Measurements from ENCODE around the gene CRNKL1. TPM values are rescaled to one million over a fixed set of nuclear protein-coding genes. Genes with fewer than 3 reads are reported as not detected.

Gene CRNKL1
- total RNA-seq, 4 donors from 2014 or later, result 23.2 to 34.4 (median 25.3) TPM

DNA sequence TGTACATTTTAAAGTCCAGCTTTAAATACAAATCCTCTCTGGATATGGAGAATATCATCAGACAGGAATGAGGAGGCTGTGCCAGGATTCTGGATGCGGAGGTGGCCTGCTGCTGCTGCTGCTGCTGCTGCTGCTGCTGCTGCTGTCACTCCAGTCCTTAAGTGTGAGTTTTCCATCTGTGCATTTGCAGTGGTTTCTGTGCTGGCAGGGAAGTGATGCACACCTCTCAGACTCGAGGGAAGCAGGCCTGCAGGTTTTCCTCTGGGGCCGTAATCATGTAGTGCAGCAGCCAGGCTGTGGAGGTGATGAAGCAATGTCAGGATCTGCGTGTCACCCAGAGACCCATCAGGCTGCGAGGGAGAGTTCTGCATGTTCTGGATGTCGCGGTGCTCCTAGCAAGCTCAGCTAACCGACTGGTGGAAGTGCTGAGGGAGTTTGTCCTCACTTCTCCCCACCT, 32.1 kb upstream of the CRNKL1 start:
- no peaks in the 10 kb centered on the region for H3K27me3 ChIP-seq
- no peaks in the 10 kb centered on the region for H3K9me3 ChIP-seq
- H3K27ac ChIP-seq (replicated peaks in 1 of 4), result no peak overlapping the region
- peak; percentile 64 for DNase-seq (ENCODE audit: extremely low spot score)
- WGBS, result 47% methylated on average over 8 of the region's 8 CpGs
- H3K4me1 ChIP-seq, result peaks cover 0 to 9% (median 4%) of the 10 kb centered on the region in 4 donors
- H3K36me3 ChIP-seq, result no peaks in the 10 kb centered on the region
- TF ChIP-seq POLR2AphosphoS5 (IDR thresholded peaks at IDR 0.05) (no peak), POLR2A (IDR thresholded peaks at IDR 0.05; ENCODE audit: low read depth) (no peak)
- TF ChIP-seq, protein P1, sequence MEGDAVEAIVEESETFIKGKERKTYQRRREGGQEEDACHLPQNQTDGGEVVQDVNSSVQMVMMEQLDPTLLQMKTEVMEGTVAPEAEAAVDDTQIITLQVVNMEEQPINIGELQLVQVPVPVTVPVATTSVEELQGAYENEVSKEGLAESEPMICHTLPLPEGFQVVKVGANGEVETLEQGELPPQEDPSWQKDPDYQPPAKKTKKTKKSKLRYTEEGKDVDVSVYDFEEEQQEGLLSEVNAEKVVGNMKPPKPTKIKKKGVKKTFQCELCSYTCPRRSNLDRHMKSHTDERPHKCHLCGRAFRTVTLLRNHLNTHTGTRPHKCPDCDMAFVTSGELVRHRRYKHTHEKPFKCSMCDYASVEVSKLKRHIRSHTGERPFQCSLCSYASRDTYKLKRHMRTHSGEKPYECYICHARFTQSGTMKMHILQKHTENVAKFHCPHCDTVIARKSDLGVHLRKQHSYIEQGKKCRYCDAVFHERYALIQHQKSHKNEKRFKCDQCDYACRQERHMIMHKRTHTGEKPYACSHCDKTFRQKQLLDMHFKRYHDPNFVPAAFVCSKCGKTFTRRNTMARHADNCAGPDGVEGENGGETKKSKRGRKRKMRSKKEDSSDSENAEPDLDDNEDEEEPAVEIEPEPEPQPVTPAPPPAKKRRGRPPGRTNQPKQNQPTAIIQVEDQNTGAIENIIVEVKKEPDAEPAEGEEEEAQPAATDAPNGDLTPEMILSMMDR (IDR thresholded peaks at IDR 0.05), result no peak
- no peak overlapping the region for H3K4me3 ChIP-seq
- intact Hi-C loops (cut with DNase I), result loop anchor here (5.0 kb wide), 1 partner anchor 508 kb away; no protein-coding TSS in a partner anchor

GRCh38 chr20:20083807-20084206, 31.5 kb upstream of the CRNKL1 start:
- Histone ChIP-seq H3K4me1 (peaks cover 0 to 9% (median 4%) of the 10 kb centered on the region in 4 donors), H3K36me3 (no peaks in the 10 kb centered on the region), H3K4me3 (no peak overlapping the region), H3K27ac (replicated peaks in 1 of 4) (no peak overlapping the region), H3K27me3 (no peaks in the 10 kb centered on the region), H3K9me3 (no peaks in the 10 kb centered on the region)
- 0% methylated on average over 3 of the region's 3 CpGs for WGBS
- no peak for DNase-seq (ENCODE audit: extremely low spot score)
- TF ChIP-seq, protein P1 (IDR thresholded peaks at IDR 0.05), result peak; percentile 39 to 44 (median 44)
- TF ChIP-seq POLR2A (IDR thresholded peaks at IDR 0.05; ENCODE audit: low read depth), result no peak
- no peak for TF ChIP-seq POLR2AphosphoS5 (IDR thresholded peaks at IDR 0.05)
- TF ChIP-seq EP300 (IDR thresholded peaks at IDR 0.05), result no peak
- intact Hi-C loops (cut with DNase I), result loop anchor here (5.0 kb wide), 1 partner anchor 508 kb away; no protein-coding TSS in a partner anchor

DNA sequence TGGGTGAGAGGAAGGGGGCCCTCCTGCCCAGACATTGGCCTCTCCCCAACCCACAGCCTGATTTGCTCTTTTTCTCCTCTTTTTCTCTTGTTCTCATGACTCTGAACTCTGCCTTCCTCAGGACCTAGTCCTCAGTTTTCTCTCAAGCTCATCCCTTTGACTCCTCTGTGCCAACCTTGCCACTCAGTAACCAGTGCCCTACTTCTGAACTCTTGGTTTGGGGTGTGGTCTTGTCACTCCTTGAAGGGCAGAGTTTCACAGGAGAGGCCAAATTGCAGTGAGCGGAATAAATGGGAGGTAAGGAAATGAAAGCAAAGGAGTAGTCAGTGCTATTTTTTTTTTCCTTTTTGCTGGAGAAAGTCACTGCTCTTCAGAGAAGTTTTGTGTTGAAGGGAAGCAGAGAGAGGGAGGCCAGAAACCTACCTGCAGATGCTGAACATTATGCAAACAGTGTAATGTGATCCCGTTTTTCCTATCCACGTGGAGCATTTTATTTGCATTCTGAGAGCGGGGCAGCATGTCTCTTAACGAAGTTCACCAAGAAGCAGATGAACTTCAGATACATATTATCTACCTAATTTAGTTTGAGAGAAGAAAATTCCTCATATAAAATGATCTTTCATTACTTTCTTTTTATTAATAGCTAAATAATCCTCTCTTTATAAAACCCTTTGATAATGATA, 27.0 kb upstream of the CRNKL1 start:
- intact Hi-C loops (cut with DNase I), result loop anchor here (2.0 kb wide), 1 partner anchor 158 kb away; no protein-coding TSS in a partner anchor
- WGBS, result 53% methylated on average over 5 of the region's 5 CpGs
- DNase-seq (ENCODE audit: extremely low spot score), result peak; percentile 55
- Histone ChIP-seq H3K4me1 (peaks cover 0 to 5% (median 4%) of the 10 kb centered on the region in 4 donors), H3K4me3 (no peak overlapping the region), H3K9me3 (no peaks in the 10 kb centered on the region), H3K27ac (replicated peaks in 1 of 4) (no peak overlapping the region), H3K27me3 (peaks cover 0 to 19% (median 0%) of the 10 kb centered on the region in 4 donors), H3K36me3 (no peaks in the 10 kb centered on the region)
- TF ChIP-seq POLR2AphosphoS5 (IDR thresholded peaks at IDR 0.05) (no peak), POLR2A (IDR thresholded peaks at IDR 0.05; ENCODE audit: low read depth) (no peak), EP300 (IDR thresholded peaks at IDR 0.05) (no peak)
- TF ChIP-seq, protein P1 (IDR thresholded peaks at IDR 0.05), result no peak

DNA sequence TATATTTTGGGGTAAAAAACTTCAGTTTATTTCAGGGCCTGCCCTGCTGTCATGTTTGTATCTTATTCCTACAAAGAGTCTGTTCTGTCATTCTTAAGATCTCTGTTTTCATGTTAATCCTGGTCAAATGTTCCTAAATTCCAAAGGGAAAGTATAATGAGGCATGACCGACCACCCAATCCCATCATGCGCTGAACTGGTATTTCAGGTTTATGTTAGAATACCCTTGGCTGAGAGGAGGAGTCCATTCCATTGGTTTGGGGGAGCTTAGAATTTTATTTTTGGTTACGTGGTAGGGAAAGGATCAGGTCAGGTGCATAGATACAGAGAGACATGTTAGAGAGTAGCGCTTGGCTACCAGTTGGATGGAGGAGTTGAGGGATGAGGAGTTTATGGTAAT, 25.8 kb upstream of the CRNKL1 start:
- Histone ChIP-seq H3K9me3 (no peaks in the 10 kb centered on the region), H3K36me3 (no peaks in the 10 kb centered on the region), H3K4me3 (no peak overlapping the region), H3K27me3 (peaks cover 0 to 29% (median 1%) of the 10 kb centered on the region in 4 donors), H3K4me1 (no peaks in the 10 kb centered on the region), H3K27ac (replicated peaks in 1 of 4) (no peak overlapping the region)
- DNase-seq (ENCODE audit: extremely low spot score), result no peak
- TF ChIP-seq, protein P1 (IDR thresholded peaks at IDR 0.05), result no peak
- TF ChIP-seq EP300 (IDR thresholded peaks at IDR 0.05), result no peak
- TF ChIP-seq POLR2AphosphoS5 (IDR thresholded peaks at IDR 0.05), result no peak
- no peak for TF ChIP-seq POLR2A (IDR thresholded peaks at IDR 0.05; ENCODE audit: low read depth)
- intact Hi-C loops (cut with DNase I), result loop anchor here (2.0 kb wide), 1 partner anchor 159 kb away; no protein-coding TSS in a partner anchor
- 90% methylated on average over 4 of the region's 4 CpGs for WGBS
